Activated CD4-positive, CD25-positive, alpha-beta regulatory T cell treated with anti-CD3 and anti-CD28 coated beads, Interleukin-2, amount 50 U/mL, for 24 hours (primary cell): ENCODE results near the gene EIF2D.

Experiments used
- ATAC-seq, 2 donors: fragments of 150-1000 bp; cut with Tn5 transposase; one replicate each; pipeline ENCODE4 v1.10.0; 2021; ENCODE audit warnings: mild to moderate bottlenecking in 1 of 2, moderate library complexity in 1 of 2

Gene EIF2D

GRCh38 chr1:206544562-206545257 lies 67.6 kb downstream of the EIF2D start:
- peak; percentile 78 to 86 for ATAC-seq
